T-helper 9 cell (primary cell): ENCODE measurements around the gene GPS1.
"Not testable (repeated sequence)": the region's sequence is repeated elsewhere in the genome, so short reads cannot be mapped to it uniquely, and the experiment has no call there.

Experiments used
- DNase-seq: peaks from one replicate; pipeline ENCODE4 v3.0.0-alpha.2; 2020

The GPS1 gene

DNA sequence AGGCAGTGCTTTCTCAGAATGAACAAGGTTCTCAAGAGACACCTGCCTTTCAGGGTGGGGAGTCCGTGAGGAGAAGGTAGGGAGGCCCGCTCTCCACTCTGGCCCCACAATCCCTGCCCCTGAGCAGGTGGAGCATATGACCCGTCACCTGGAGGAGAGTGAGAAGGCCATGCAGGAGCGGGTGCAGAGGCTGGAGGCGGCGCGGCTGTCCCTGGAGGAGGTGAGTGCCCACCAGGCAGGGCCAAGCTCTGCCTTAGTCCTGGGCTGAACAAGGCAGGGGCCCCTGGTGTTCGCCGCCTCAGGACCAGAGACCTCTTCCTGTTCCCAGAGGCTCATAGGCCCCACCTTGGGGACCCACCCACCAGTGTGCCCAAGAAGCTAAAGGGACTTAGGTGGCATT lies 22.7 kb upstream of the GPS1 start:
- no peak for DNase-seq

DNA sequence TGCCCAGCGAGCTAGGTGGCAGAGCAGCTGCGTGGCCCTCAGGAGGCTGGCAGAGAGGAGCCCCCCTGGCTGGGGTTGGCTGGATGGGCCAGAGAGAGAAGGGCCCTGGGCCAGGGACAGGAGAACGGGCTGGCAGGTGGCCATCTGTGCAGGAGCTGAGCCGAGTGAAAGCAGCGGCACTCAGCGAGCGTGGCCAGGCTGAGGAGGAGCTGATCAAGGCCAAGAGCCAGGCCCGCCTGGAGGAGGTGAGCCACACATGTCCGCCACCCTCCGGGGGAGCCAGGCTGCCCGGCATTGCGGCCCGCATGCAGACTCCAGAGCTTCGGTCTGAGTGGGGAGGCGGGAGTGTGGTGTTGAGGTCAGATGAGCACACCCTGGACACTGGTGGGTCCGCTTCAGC lies 22.3 kb upstream of the GPS1 start:
- no peak for DNase-seq

DNA sequence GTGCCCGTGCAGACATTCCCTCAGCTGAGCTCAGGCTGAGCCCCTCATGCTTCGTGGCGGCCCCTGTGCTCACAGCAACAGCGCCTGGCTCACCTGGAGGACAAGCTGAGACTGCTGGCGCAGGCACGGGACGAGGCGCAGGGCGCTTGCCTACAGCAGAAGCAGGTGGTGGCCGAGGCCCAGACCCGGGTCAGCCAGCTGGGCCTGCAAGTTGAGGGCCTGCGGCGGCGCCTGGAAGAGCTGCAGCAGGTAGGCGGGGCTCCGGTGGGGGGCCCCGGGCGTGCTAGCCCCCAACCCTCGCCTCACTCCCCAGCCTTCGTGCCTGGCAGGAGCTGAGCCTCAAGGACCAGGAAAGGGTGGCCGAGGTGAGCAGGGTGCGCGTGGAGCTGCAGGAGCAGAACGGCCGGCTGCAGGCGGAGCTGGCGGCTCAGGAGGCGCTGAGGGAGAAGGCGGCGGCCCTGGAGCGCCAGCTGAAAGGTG lies 21.7 kb upstream of the GPS1 start:
- no peak for DNase-seq

DNA sequence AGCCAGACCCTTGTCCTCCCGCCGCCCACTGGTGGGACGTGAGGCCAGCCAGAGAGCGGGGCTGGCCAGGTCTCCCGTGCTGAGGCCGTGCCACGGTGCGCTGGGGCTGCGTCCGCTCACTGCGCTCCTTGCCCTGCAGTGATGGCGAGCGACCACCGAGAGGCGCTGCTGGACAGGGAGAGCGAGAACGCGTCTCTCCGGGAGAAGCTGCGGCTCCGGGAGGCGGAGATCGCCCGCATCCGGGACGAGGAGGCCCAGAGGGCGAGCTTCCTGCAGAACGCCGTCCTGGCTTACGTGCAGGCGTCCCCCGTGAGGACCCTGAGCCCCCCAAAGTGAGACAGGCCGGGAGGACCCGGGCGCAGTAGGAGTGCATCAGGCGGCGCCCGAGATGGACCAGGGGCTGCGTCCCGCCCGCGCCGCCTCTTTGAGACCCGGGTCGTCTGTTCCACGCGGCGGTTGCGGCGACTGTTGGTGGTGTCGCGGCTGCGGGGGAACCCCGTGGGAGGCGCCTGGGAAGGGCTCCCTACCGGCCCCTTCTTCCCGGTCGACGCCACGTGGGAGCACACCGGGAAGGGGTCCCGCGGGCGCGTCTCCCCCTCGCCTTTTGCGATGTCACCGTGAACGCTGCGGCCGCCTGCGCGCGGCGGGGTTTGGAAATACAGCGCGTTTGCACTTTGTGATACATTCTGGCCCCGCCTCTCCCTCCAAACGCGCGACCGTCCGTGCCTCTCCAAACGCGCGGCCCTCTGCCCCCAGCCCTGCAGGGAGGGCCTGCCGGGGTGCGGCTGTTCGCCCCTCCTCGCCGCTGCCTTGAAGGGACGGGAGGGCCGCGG lies 21.0 kb upstream of the GPS1 start:
- DNase-seq = peak; percentile 80

DNA sequence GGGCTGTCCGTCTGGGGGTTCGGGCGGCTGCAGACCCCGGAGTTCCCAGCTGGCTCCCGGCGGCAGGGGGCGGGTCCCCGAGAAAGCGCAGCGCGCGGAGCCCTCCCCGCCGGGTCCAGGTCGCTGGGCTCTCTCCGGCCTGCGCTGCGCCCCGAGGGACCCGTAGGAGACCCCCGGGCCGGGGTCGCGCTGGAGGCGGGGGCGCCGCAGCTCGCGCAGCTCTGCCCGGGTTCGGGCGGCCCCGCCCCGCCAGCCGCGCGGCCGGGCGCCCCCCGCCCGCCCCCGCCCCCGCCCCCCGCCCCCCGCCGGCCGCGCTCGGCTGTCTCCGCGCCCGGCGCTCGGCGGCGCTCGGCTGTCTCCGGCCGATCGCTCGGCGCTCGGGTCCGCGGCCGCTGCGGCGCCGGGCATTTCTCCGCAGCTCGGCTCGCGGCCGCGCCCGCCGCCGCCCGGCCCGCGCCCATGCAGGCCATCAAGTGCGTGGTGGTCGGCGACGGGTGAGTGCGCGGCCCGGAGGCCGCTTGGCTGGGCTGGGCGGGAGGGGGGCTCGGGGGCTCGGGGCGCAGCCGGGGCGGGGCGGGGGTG lies 20.3 kb upstream of the GPS1 start, which contains the start of gene RAC3:
Gene RAC3 (plus strand): TSS at position 376 of the 582 bp plus-strand sequence. CDS start 84 bp downstream, at position 460.
- no peak for DNase-seq

DNA sequence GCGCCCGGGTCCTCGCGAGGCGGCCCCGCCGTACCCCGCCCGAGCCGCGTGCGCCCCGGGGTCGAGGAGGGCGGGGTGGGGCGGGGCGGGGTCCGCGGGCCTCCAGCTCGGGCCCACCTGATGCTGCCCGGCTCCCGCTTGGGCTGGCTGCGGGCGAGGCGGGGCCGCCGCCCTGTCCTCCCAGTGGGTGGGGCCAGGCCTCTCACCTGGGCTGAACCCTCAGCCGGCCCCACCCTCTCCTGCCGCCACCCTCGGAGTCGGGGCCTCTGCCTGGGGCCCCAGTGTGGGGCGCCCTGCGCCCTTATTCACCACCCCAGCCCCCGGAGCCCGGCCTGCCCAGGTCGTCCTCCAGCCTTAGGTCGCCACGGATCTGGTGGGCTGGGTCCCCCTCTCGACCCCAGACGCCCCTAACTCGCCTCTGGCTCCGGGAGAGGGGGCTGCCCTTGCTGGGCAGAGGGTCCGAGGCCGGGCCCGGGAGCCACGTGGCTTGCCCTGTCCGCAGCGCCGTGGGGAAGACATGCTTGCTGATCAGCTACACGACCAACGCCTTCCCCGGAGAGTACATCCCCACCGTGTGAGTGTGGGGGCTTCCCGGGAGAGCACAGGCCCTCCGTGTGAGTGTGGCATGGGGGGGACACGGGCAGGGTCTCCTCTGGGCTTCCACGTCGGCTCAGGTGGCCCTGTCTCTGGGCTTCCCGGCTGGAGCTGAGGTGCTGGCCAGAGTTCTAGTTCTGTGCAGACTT lies 19.6 kb upstream of the GPS1 start:
- no peak for DNase-seq

DNA sequence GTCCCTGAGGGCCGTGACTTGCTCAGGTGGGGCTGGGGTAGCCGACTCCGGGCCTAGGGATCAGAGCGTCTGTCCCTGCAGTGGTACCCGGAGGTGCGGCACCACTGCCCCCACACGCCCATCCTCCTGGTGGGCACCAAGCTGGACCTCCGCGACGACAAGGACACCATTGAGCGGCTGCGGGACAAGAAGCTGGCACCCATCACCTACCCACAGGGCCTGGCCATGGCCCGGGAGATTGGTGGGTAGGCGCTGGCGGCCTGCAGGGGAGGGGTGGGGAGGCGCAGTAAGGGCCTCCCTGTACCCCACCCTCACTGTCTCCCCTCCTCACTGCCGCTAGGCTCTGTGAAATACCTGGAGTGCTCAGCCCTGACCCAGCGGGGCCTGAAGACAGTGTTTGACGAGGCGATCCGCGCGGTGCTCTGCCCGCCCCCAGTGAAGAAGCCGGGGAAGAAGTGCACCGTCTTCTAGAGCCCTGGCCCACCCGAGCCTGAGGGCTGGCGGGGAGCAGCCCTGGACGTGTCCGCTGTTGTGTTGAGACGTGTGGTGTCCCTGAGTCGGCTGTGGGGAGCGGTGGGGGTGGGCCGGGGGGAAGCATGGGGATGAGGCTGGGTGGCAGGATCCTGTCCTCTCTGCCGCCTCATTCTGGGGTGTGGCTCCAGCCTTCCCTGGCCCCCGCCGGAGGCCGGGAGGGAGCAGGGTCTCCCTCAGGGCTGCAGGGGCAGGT lies 18.2 kb upstream of the GPS1 start:
- DNase-seq = no peak

DNA sequence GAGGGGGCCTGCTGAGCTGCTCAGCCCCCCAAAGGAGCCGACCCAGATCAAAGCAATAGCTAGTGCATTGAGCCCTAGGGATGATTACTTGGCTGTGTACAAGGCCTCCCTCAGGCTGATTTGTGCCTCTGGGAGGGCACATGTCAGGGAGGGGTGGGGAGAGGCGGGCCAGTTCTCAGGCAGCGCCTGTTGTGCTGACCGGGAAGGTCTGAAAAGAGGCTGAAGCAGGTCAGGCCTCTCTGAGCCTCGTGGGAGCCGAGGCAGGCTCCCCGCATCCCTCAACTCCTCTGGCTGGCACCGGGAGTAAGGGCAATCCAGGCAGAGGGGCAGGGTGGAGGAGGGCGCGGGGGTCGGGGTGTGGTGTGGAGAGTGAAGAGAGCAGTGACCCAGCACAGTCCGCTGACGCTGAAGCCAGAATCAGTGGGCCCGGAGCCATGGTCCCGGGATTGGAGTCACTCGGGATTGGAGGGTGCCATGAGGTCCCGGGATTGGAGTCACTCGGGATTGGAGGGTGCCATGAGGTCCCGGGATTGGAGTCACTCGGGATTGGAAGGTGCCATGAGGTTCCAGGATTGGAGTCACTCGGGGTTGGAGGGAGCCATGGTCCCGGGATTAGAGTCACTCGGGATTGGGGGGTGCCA lies 17.2 kb upstream of the GPS1 start:
- DNase-seq = no peak

DNA sequence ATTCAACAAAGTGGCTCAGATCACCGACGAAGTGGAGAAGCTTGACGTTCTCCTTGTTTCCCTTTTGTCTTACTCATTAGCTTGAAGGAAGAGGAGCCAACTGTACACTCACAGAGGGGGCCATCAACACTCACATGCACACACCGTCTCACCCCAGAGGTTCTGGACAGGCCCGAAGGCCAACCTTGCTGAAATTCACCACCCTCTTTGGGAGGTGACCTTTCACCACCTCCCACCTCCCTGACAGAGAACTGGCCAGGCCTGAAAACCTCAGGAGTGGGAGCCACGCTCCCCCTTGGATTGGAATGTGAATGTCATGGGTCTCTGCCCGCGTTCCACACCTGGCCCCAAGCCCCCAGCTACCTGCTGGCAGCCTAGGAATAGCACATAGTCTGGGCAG lies 16.2 kb upstream of the GPS1 start:
- DNase-seq = no peak

DNA sequence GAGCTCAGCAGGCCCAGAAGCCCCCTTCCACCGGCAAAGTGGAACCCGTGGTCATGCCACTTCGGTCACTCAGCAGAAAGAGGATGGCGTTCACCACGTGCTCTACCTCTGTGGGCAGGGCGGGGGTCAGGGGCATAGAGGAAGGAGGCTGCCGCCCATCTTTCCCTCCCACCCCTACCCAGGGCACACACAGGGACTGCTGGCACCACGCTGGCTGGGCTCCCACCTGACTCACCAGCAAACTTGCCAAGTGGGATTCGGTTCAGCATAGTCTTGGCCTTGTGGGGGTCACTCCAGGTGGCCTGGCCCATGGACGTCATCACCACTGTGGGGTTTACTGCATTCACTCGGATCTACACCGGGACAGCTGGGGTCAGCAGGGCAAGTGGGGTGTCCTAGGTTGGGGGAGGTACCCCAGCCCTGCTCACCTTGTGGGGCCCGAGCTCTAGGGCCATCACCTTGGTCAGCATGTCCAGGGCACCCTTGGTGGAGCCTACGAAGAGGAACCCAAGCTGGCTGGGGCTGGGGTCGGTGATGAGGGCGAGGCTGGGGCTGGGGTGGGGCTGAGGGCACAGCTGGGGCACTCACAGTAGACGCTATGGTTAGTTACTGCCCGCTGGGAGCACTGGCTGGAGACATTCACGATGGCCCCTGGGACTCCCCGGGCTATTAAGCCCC lies 15.6 kb upstream of the GPS1 start:
- no peak for DNase-seq

DNA sequence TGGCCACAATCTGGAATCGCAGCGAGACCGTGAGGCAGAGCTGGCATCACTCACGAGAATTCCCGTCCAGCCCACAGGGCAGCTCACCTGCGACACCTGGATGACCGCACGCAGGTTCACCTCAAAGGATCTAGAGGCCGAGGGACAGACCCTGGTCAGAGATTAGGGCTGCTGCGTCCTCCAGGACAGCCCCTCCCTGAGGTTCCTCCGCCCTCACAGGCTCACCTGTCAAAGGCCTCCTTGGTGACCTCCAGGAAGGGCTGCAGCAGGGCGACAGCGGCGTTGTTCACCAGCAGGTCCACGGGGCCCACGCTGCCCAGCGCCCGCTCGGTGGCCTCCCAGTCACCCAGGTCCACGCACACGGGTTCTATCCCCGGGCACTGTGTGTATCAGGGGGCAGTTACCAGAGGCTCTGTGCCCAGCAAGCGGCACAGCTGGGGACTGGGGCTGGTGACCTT lies 15.0 kb upstream of the GPS1 start:
- DNase-seq = no peak

DNA sequence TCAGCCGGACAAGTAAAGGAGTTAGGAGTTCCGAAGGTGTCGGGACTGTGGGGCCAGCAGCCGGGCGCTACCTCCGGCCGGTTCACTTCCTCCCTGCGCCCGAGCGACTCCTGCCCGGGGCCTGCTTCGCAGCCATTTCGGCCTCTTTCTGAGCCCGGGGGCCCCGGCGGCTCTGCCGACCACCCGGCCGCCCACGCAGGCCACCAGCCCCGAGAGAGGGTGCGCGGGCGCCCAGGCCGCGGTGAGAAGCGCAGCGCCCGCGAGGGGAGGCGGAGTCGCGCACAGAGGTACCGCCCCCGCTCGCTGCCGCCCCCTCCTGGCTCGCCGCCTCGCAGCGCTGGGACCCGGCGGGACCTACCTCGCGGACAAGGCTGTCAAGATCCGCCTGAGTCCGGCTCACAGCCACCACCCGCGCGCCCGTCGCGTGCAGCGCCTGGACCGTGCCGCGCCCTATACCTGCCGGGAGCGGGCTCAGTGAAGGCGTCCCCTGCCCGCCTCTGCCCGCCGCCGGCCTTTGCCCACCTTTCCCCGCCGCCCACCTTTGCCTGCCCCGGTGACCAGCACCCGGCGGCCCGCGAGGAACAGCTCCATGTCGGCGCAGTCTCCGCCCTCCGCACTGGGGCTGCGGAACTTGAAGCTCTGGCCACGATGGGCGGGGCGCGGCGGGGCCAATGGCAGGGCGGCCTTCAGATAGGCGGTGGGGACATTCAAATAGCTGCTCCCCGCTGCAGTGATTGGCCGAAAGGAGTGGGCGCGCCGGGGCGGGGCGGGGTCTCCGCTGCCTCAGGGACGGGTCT lies 14.4 kb upstream of the GPS1 start, which contains the start of gene DCXR:
Gene DCXR (minus strand): TSS at position 606 of the 797 bp plus-strand sequence. CDS start 15 bp downstream, at position 591.
- peak; percentile 91 for DNase-seq

DNA sequence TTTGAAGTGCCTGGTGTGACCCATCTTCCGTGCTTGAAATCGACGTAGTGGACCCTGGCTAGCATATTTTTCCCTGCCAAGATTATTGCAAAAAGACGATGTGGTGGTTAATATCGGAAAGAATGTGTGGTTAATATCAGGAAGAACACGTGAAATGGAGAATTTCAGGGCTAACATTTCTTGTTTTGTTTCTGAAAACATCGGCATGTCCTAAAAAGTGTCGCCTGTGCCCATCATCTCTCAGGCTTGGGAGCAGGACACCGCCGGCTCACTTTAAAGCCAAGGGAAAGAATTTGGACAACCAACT lies 13.9 kb upstream of the GPS1 start:
- DNase-seq = no peak

DNA sequence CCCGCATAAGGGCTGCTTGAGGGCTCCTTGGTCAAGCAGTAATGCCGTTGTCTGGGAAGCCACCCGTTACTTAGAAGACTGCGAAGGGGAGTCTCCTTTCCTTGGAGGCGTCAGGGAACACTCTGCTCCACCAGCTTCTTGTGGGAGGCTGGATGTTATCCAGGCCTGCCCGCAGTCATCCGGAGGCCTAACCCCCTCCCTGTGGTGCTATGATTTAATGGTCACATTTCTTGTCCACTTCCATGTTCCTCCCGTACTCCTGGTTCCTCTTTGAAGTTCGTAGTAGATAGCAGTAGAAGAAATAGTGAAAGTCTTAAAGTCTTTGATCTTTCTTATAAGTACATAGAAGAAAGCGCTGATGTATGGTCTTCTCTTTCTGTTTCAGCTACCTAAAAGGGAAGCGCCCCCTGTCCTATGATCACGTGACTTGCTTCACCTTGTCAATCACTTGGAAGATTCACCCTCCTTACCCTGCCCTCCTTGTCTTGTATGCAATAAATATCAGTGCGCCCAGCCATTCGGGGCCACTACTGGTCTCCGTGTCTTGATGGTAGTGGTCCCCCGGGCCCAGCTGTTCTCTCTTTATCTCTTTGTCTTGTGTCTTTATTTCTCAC lies 12.8 kb upstream of the GPS1 start:
- DNase-seq = not testable (repeated sequence)

DNA sequence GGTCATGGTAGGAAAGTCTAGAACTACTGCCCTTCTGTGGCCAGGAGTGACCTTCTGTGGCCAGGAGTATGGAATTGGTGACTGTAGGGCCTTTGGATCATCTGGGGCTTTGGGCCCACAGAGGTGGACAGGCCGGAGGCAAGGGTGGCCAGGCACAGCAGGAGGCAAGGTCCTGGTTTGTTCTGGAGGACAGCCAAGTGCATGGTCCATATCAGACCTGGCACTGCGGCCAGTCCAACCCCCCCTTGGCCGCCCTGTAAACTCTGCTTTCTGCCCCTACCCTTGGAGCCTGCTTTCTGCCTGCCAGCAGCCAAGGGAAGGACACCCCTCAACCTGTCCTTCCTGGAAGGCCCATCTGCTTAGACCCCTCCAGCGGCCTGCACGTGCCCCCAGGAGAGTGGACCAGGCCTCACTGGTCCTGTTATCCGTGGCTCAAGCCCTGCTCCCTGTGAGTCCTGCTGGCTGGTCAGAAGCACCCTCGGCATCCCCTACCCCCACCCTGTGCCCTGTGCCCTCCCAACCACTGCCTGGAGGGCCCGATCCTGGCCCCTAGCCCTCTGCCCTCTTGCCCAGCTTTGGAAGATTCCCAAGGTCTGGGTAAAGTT lies 11.9 kb upstream of the GPS1 start:
- no peak for DNase-seq

DNA sequence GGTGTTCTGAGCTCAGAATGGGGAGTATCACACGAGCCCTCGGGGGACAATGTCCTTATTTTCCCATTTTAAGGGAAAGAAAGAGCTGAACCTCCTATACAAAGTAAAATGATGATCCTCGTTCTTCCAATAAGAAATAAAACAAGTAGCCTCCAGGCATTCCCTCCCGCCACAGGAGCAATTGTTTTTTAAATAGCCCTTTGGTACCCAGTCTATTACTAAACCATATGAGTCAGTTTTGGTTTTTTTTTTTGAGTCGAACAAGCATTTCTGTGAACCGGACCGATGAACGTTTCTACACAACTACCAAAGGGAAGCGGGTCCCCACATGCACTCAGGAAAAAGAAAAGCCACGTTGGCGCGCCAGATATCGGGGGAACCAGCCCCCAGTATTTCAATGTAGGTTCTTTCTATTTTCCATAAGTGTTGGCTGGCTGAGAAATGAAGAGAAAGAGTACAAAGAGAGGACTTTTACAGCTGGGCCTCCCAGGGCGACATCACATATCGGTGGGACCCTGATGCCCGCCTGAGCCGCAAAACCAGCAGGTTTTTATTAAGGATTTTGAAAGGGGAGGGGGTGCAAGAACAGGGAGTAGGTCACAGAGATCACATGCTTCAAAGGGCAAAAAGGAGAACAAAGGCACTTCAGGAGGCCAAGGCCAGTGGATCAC lies 10.4 kb upstream of the GPS1 start:
- no peak for DNase-seq

DNA sequence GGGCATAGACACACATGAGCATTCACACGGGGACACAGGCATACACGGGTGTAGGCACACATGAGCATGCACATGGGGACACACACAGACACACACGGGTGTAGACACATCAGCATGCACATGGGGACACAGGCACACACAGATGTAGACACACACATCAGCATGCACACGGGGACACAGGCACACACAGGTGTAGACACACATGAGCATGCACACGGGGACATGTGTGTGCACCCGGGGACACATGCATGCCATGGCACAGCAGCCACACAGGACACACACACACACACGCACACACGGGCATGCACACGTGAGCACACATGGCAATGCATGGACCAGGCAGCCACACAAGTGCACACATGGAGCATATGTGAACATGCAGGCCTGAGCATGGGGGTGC lies 9.0 kb upstream of the GPS1 start:
- DNase-seq = no peak

DNA sequence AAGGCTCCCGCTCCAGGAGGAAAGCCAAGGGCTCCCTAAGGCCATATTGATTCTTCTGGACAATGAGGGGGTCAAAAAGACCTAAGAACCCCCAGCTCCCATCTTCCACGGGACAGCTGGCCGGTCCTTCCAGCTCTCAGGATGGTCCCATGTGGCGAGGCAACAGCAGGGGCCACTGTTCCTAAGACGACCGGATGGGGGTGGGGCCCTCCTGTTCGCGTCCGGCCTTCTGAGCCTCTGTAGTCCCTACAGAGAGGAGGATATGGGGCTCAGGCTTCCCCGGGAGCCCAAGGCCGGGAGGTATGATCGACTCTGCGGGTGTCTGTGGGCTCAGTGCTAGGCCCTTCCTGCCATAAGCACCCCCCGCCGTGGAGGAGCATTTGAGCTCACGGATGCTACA lies 8.2 kb upstream of the GPS1 start:
- DNase-seq = no peak

DNA sequence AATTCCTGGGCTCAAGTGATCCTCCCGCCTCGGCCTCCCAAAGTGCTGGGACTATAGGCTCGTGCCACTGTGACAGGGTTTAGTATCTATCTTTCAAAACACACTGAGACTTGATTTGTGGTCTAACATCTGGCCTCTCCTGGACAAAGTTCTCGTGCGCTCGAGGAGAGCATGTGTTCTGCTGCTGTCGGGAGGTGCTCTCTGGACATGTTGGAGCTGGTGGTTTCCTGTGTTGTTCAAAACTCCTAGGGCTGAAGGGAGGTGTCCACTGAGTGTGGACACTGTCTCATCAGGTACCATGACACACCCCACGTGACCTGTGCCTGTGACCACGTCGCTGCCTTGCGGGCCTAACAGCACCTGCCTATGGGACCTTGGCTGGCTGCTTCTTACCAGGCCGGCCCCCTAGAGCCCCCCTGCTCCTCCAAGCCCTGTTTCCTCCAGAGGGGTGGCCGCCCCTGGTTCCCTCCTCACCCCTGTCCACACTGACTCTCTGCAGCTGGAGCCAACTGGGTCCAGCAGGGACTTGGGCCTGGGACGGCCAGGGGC lies 5.7 kb upstream of the GPS1 start:
- DNase-seq = no peak
